NCI-H510A (cell line): ENCODE measurements around the gene TUBGCP6.

Source experiments
- DNase-seq: peaks from one replicate; lab custom pipeline; 2025; lab: John Stamatoyannopoulos, UW

Gene TUBGCP6

GRCh38 chr22:50244420-50245213 lies at the start of gene TUBGCP6:
TSS of gene TUBGCP6 (minus strand) at chr22:50245023. CDS start at chr22:50244459, 564 bp downstream.
- peak; percentile 76 for DNase-seq

DNA sequence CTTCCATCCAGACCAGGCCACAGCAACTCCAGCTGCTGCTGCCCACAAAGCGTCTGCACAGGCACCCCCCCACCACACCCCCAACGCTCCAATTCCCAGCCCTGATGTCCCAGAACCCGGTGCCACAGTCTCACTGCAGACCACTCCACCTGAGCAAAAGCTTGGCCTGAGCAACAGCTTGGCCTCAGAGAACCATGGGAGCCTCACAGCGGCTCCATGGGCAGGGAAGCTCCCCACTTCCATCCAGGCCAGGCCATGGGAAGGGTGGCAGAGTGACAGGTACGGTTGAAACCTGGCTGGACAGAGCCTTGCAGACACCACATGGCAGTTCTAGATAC lies 49.5 kb upstream of the TUBGCP6 start:
- no peak for DNase-seq

DNA sequence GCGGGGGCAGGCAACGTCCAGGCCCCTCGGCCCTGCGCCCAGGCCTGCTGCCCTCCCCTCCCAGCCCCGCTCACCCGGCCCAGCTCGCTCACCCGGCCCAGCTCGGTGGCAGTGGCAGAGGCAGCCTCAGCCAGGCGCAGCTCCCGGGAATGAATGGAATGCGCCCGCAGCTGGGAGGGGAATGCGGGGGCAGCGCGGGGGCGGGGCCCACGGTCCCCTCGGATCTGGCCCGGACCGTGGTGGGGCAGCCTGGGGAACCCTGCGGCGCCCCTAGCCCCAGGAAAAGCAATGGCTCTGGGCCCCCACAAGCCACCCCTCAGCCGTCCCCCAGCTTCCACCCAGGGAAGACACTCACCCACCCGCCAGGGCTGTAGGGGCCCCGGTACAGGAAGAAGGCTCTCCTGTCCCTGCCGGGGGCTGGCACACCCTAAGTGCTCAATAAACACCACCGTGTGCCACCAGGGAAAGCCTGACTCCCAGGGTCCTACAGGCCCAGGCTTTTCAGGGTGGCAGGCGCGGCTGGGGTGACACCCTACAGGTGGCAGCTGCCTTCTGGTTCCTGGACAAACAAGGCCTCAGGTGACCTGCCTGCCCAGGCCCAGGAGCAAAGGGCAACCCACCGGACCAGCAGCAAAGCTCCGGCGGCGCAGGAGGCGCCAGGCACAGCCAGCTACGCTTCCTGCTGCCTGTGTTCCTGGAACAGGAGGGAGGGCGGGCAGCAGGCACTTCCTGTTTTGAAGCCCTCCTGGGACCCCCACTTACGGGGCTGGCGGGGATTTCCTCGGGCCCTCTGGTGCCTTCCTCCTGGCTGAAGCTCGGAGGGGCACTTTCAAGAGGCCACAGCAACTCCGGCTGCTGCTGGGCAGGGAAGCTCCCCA lies 48.9 kb upstream of the TUBGCP6 start:
- no peak for DNase-seq

DNA sequence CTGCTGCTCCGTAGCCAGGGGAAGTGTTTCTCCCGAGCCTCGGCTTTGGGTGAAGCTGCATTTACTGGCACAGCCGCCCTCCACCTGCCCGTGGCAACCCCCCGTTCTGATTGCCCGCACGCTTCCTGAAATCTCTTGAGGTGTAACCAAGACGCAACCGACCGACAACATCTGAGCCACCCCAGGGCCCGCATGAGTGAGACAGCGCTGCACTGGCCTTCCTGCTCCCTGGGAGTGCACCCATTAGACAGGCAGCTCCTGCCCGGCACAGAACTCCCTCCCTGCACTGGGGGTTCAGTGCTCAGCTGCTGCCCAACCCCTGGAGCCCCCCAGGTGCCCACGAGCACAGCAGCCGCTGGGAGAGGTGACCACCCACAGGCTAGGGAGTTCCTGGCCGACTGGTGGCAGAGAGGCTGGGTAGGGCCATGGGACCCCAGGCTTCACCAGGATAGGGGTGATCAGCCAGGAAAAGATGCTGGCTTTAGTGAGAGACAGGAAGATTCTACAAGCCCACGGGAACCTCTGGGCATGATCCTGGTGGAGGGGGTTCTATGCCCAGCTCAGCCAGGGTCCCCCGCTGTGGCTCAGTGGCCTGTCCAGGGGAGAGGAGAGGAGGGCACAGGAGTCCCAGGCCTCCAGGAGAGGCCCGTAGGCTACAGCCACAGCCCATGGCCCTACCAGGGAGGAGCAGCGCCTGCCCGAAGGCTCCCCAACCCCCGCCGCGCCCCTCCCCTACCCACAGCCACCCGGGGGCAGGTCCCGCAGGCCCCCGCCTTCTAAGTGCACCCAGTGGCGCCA lies 48.0 kb upstream of the TUBGCP6 start:
- no peak for DNase-seq

- peak; percentile 63 for DNase-seq
Measured at GRCh38 chr22:50289942-50290630, 45.3 kb upstream of the TUBGCP6 start.

DNA sequence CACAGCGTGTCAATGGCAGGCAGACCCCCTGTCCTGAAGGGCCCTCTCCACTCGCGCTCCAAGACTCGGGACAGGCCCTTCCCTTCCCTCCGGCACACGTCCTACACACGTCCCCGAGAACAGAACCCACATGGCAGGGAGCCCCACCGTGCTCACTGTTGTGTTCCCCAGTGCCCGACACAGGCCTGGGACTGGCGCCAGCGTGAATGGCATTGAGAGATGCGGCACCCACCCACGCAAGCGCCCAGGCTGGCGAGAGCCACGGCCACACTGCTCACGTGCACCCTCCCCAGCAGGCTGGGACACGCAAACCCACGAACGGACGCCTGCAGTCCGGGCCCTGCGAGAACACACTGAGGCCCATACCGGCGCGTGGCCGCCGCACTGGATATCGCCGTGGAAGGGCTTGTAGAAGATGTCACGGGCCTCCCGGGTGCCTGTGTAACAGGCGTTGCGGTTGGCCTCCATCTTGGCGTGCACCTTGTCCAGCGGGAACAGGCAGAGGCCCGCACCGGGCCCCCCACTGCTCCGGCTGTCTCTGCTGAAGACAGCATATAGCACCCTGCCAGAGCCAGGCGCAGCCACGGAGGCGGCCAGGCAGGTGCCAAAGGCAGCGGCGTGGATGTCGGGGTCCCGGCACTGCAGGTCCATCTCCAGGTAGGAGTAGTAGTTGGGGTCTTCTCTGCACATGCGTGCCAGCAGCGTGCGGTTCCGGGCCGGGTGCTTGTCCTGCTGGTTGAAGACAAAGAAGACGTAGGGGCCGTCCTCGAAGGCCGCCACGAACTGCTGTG lies 44.5 kb upstream of the TUBGCP6 start:
- no peak for DNase-seq

GRCh38 chr22:50287731-50288130 lies 42.9 kb upstream of the TUBGCP6 start:
- no peak for DNase-seq

DNA sequence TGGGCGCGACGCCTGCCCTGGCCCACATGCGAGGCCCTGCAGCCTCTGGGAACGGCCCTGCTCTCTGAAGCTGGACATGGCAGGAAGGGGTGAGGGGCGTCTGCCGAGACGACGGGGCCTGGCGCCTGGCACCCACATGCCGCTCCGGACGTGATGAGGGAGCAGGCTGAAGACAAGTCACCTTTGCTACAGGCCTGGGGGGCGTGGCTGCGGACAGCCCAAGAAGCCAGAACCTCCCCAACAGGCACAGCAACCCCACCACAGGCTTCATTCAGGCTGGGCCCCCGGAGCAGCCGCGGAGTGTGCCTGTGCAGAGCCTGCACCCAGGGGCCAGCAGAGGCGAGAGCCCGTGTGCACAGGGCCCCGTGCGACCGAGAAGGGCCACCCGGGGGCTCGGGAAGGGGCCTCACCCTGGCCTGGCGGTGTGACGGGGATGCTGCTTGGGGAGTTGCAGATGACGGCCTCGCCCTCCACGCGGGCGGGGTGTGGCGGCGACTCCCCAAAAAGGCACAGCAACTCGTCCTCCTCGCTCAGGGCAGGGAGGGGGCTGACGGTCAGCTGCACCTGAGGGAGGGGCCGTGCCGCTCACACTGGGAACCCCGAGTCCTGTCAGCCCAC lies 42.0 kb upstream of the TUBGCP6 start:
- no peak for DNase-seq

GRCh38 chr22:50286275-50286674 lies 41.5 kb upstream of the TUBGCP6 start:
- DNase-seq: no peak

DNA sequence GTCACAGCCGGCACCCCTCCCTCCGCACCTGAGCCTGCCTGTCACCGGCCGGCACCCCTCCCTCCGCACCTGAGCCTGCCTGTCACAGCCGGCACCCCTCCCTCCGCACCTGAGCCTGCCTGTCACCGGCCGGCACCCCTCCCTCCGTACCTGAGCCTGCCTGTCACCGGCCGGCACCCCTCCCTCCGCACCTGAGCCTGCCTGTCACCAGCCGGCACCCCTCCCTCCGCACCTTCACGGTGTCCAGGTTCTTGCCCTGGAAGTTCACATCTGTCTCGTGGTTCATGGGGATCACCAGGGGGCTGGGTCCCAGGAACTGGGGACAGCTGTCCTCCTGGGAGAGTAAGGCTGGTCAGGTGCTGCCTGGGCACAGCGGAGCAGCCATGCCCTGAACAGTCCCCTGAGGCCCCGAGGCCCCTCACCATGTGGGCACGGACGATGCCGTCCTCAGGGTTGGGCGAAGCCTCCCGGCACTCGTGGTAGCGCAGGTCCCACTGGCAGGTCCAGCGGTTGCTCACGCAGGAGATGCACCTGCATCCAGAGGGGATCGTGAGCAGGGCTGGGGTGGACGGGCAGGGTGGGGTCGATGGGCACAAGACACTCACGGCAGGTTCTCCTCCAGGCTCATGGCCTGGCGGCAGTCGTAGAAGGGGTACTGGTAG lies 40.9 kb upstream of the TUBGCP6 start:
- no peak for DNase-seq

DNA sequence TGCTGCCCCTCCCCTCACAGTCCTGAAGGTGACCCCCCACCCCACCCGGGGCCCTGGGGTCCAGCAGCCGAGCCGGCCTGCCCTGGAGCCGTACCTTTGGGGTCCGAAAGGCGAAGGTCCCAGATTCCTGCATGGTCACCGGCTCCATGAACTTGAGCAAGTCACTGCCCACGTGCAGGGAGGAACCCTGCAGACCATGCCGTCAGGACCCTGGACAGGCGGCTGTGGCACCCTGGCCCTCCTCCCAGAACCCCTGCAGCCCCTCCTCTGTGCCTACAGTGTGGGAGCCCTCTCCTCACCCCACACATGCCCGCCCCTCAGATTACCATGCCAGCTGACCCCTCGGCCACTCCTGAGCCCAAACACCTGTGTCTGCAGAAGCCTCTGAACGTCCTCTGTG lies 39.7 kb upstream of the TUBGCP6 start:
- no peak for DNase-seq

GRCh38 chr22:50283821-50284220 lies 39.0 kb upstream of the TUBGCP6 start:
- no peak for DNase-seq

- DNase-seq: no peak
Measured at GRCh38 chr22:50282361-50283155, 37.7 kb upstream of the TUBGCP6 start.

DNA sequence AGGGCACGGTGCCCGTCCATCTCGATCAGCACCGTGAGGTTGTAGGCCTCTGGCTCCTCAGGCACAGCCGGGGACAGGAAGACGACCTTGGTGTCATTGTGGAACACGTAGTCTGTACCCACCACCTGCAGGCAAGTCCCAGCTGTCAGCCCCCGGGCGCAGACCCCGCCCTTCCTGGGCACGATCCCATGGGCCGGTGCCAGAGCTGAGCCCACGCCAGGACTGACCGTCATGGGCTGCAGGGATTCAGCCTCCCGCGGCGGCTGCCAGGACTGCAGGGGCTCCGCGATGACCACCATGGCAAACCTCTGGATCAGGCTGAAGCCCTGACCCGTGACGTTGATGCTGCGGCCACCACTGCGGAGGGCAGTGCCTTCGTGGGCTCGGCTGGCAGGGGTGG lies 37.1 kb upstream of the TUBGCP6 start:
- DNase-seq: no peak

- DNase-seq: no peak
Measured at GRCh38 chr22:50281384-50281760, 36.5 kb upstream of the TUBGCP6 start.

GRCh38 chr22:50280708-50281383 lies 36.0 kb upstream of the TUBGCP6 start:
- DNase-seq: no peak

GRCh38 chr22:50280022-50280707 lies 35.3 kb upstream of the TUBGCP6 start:
- no peak for DNase-seq
